IPS-18c (cell line): Measurements from ENCODE around the gene COX14.

ENCODE experiments used
- H3K4me3 ChIP-seq: 2 replicates; pipeline ENCODE4 v1.7.0; 2013; ENCODE audit warnings: low read depth, mild to moderate bottlenecking, low read length, moderate library complexity; ENCODE audit not compliant: insufficient read depth
- H3K9me3 ChIP-seq: one replicate; pipeline ENCODE4 v1.6.1; 2013; ENCODE audit warnings: mild to moderate bottlenecking, low read length, moderate library complexity; ENCODE audit not compliant: control insufficient read depth, insufficient read depth

The COX14 gene

DNA sequence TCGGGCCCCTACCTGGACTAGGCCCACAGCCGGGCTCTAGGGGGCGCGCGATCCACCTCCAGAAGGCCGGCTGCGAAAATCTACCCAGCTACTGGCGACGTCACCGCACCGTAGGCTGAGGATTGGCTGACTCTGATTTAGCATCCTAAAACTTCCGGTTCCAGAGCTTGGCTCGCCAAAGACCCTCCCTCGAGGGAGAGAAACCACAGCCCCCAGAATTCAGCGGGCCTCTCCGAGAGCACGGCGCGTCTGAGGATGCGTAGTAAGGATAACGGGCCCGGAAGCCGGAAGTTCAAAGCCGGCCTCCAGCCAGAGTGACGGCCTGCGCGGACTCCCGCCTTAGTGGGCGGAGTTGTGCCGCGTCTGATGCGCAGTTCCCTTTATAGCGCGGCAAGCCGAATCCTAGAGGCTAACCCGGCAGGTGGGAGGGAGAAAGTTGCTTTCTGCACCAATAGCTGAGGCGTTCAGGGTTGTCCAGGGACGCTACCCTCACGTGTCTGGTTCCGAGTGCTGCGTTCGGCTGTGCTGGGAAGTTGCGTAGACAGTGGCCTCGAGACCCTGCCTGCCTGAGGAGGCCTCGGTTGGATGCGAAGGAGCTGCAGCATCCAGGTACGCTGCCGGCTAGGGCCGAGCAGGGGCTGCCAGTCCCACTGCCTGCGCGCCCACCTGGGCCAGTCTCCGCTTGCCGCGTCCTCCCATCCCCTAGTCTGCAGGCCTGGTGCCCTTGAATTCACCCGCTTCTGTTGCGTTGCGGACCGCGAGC is at the start of gene COX14:
COX14 (plus strand) TSS at position 544 of the 763 bp plus-strand sequence. CDS start 7,808 bp downstream, outside the sequence.
- Histone ChIP-seq H3K9me3 (no peaks in the 10 kb centered on the region), H3K4me3 (peak within 1 kb of the TSS; percentile 84)

DNA sequence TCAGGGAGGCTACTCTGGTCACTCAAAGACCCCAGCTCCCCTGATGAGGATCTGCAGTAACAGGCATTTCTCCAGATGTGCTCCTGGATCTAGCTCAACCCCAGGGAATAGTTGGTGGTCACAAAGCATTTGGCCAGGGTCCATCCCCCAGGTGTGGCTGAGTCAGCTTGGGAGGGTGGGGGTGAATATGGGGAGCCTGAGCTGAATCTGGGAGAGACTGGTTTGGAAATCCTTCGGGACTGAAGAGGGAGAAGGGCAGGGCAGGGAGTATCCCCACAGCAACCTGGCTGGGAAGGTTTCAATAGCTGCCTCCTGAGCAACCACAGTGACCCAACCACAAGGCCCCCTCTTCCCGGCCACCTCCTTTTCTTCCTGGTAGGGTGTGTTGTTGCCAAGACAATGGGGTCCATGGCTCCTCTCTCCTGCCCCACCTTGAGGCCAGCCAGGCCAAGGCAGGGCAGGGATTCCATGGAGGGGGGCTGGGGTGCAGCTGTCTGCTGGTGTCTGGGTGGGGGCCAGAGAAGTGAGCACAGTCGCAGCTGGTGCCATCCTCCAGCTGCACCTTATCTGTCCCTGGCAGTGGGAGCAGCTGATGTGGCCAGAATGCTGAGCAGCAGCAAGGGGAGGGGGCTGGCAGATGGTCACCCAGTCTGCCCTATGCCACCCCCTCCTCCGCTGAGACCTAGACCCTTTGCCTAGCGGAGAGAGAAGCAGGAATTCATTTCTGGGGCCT is 49.1 kb upstream of the COX14 start:
- no peak overlapping the region for H3K4me3 ChIP-seq
- no peaks in the 10 kb centered on the region for H3K9me3 ChIP-seq

DNA sequence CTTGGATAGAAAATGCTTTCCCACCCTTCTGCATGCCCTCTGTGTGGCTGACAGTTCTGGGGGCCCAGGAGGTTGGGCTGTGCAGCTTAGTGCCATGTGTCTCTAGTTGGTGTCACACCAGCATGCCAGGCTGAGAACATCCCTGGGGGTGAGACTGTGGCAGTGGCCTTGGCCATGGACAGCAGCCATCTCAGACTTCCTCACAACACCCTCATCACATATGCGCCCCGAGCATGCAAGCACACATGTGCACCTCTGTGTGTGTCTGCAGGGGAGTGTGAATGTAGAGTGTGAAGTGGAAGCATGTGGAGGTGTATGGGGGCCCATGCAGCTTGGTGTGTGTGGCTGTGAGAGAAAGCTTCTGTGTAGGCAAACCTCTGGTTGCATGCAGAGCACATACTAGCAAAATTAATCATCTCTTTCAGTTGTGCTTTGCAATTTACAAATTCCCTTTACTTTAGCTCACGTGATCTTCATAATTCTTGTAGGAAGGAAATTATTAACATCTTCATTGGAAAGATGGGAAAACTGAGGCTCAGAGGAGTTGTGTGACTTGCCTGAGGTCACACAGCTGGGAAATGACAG is 46.2 kb upstream of the COX14 start:
- Histone ChIP-seq H3K9me3 (no peaks in the 10 kb centered on the region), H3K4me3 (no peak overlapping the region)

DNA sequence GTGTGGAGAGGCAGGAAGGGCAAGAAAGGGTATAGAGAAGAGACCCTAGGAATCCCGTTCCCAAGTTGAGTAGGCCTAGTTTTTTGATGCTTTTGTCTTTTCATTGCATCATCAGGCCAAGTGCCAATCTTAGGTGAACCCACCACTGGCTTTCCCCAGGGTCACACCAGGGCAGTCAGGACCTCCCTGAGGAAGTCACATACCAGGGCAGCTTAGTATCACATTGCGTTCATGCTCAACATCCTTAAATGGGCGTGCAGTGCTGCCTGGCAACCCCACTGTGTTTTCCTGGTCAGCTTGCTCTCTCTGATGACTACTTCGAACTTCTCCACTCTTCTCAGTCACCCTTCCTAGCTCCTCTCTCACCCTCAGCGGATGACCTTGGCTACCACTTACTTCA is 45.6 kb upstream of the COX14 start:
- Histone ChIP-seq H3K4me3 (no peak overlapping the region), H3K9me3 (no peaks in the 10 kb centered on the region)

DNA sequence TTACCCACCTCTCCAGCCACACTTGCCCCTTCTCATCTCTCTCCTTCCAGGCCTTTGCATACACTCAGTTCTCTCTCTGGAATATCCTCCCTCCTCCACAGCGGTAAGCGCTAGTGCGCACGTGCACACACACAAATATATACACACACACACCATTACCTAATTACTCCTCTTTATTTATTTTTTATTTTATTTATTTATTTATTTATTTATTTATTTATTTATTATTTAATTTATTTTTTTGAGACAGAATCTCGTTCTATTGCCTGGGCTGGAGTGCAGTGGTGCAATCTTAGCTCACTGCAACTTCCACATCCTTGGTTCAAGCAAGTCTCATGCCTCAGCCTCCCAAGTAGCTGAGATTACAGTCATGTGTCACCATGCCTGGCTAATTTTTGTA is 43.0 kb upstream of the COX14 start:
- no peaks in the 10 kb centered on the region for H3K9me3 ChIP-seq
- no peak overlapping the region for H3K4me3 ChIP-seq

DNA sequence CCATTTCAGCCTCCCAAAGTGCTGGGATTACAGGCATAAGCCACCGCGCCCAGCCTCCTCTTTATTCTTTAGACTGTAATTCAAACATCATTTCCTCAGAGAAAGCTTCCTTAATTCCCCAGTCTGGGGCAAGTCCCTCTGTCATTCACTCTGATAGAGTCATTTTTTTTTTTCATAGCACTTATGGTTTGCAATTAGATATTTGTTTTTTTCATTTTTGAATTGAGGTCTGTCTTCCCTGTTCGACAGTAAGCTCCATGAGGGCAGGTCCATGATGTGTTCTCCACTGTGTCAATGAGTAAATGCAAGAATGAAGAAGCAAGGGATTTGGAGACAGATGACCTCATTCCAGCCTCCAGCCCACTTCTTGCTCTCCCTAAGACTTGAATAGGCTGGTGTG is 42.5 kb upstream of the COX14 start:
- no peak overlapping the region for H3K4me3 ChIP-seq
- no peaks in the 10 kb centered on the region for H3K9me3 ChIP-seq

DNA sequence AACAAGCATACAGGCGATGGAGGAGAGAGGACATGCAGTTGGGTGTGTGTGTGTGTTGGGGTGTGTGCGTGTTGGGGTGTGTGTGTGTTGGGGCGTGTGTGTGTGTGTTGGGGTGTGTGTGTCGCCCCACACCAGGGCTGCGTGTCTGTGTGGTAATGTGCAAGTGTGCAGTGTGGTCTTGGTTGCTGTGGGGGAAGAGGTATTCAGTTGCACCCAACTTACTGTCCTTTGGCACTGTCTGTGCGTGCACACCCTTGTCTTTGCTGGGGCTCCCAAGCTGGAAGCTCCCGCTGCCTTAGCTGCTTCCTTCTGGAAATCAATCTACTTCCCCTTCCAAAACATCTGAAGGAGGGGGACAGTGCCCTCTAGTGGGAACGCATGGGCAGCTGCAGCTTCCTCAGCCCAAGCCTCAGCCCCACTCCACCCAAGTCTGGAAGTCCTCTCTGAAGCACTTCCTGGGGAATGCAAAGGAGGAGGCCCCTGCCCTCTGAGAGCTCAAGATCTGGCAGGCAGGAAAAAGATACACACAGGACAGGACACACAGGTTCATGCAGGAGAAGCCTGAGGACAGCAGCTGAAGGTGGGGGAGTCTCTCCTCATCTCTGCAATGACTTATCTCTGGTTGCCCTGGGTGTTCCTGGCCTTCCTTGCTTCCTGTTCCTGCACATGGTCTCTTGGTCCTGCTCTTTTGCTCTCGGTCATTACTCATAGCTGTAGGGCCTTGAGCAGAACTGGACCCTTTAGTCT is 41.5 kb upstream of the COX14 start:
- no peaks in the 10 kb centered on the region for H3K9me3 ChIP-seq
- H3K4me3 ChIP-seq, result no peak overlapping the region

DNA sequence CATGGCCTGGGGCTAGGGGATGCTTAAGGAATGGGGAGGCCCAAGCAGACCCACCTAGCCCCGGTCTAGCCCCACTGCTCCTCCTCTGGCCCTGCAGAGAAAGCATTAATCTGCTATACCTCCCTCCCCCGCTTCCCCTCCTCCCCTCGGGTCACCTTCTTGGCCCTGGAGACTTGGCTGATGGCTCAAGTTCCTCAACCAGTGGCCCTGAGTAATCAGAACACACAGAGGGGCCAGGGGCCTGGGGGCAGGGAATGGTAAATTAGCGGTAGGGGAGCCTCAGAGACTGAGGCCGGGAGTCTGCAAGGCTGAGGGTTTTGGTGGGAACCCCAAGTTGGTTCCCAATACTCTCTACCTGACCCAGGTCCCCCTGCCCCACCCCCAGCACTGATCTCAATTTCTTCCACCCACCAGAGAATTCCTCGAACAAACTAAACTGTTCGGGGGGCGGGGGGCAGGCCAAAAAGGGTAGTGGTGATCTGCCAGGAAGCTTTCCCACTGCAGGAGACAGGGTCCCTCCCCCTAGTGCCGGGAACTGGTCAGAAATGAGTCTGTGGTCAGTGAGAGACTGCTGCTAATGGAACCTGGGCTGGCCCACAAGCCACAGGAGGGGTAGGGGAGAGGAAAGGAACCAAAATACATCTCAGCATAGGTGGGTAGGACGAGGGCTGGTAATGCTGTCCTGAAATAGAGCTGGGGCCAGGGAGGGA is 39.7 kb upstream of the COX14 start:
- H3K4me3 ChIP-seq, result no peak overlapping the region
- no peaks in the 10 kb centered on the region for H3K9me3 ChIP-seq

DNA sequence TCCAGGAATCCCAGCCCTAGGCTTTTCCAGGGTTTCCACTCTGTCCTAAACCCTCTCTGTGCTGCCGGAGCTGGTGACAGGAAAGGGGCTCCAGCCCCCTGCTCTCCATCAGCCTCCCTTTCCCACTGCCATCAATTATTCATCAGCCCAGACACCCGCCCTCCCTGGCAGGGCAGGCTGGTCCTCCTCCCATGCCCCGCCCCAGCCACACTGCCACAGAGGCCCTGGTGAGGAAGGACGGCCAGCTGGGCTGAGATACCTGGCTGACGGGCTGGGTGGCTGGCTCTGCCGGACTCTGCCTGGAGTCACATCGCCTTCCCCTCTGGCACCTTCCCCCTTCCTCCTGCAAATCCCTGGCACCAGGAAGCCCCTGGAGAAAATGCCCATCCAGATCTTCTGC is 38.8 kb upstream of the COX14 start:
- no peaks in the 10 kb centered on the region for H3K9me3 ChIP-seq
- no peak overlapping the region for H3K4me3 ChIP-seq

DNA sequence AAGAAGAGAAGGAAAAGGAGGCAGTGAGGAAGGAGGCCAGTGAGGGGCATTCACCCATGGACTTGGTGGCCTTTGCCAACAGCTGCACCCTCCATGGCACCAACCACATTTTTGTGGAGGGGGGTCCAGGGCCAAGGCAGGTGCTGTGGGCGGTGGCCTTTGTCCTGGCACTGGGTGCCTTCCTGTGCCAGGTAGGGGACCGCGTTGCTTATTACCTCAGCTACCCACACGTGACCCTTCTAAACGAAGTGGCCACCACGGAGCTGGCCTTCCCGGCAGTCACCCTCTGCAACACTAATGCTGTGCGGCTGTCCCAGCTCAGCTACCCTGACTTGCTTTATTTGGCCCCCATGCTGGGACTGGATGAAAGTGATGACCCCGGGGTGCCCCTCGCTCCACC is 38.3 kb upstream of the COX14 start:
- H3K4me3 ChIP-seq, result no peak overlapping the region

DNA sequence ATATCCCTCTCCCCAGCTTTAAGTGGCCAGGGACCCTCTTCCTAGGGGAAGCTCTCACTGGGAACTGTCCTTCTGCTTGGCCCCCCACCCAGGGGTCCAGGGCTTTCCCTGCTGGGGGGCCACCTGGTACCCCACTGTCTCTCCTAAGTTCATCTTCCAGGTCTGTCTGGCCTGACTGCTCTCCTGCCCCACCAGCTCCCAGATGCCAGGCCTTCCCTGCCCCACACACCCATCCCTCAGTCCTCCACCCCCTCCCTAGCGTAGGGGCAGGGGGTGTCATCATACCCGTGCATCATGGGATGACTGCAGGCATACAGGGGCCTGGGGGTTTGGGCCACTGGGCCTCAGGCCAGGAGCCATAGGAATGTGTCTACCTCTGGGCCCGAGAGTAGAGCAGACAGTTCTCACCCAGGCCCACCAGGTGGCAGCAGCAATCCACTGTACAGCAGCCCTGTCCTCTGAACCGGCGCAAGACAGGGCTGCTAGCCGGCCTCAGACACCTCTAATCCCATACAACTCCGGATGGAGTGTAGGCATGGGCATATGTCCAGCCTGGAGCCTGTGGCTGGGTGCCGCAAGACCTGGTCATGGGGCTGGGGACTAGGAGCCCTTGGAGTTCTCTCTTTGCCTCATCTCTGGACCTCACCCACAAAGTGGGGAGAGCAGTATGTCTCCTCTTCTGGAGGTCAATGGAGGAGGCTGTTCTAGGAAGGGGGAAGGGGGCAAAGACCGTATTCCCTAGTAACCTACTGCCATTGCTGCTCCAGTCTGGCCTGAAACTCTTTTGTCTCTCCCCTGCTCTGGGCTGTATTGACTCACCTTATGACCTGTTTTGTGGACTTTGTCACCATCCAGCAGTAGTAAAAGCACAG is 36.9 kb upstream of the COX14 start:
- Histone ChIP-seq H3K4me3 (no peak overlapping the region), H3K9me3 (no peaks in the 10 kb centered on the region)

More for the DNA sequence above, 38.3 kb upstream of the COX14 start:
- H3K9me3 ChIP-seq, result no peaks in the 10 kb centered on the region

DNA sequence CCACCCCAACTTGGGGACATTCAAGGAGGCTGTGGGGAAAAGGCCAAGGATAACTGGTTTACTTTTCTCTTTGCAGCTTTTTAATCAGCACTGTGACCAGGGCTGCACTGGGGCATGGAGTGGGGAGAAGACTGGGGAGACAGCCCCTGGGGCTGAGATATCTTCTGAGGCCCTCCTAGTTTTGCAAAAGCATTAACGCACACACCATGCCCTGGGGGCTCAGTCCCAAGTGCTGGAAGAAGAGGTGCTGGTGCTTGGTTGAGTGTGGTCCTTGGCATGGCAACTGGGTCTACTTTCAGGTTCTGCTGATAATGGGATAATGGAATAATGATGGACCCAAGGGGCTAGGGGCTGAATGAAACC is 36.2 kb upstream of the COX14 start:
- Histone ChIP-seq H3K9me3 (no peaks in the 10 kb centered on the region), H3K4me3 (no peak overlapping the region)

DNA sequence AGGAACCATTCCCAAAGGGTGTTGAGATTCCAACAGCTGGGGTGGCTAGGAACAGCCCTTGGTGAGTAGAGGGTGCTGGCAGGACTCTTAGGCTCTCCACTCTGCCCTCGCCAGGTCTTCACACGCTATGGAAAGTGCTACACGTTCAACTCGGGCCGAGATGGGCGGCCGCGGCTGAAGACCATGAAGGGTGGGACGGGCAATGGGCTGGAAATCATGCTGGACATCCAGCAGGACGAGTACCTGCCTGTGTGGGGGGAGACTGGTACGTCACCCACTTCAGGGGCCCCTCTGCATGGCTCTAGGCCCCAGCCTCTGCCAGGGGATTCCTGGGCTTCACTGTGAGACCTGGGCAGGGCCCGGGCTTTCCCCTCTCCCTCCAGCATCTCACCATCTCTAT is 34.9 kb upstream of the COX14 start:
- H3K9me3 ChIP-seq, result no peaks in the 10 kb centered on the region

DNA sequence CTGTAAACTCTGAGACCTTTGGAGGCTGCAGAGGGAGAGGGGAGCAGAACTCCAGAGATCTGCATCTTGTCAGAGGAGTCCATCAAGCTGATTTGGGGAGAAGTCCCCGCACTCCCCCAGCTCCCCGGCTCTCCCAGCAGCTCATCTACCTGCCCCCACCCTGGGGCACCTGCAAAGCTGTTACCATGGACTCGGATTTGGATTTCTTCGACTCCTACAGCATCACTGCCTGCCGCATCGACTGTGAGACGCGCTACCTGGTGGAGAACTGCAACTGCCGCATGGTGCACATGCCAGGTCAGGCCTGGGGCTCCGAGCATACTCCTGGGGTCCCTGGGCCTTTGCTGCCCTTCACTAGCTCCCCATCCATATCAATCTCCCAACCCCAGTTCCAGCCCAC is 33.8 kb upstream of the COX14 start:
- H3K4me3 ChIP-seq, result no peak overlapping the region
- no peaks in the 10 kb centered on the region for H3K9me3 ChIP-seq

More for the DNA sequence above, 34.9 kb upstream of the COX14 start:
- H3K4me3 ChIP-seq, result no peak overlapping the region

DNA sequence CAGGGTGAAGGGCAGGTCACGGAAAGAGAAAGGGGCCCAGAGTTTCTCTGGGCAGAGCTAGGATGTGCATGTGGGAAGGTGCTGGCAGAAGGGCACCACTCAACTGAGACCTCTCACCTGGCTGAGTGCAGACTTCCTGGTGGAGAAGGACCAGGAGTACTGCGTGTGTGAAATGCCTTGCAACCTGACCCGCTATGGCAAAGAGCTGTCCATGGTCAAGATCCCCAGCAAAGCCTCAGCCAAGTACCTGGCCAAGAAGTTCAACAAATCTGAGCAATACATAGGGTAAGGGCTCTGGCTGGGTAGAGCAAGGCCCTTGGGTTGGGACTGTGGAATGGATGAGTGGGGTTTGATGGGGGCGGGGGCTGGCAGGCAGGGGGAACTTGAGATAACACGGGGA is 32.3 kb upstream of the COX14 start:
- Histone ChIP-seq H3K9me3 (no peaks in the 10 kb centered on the region), H3K4me3 (no peak overlapping the region)

DNA sequence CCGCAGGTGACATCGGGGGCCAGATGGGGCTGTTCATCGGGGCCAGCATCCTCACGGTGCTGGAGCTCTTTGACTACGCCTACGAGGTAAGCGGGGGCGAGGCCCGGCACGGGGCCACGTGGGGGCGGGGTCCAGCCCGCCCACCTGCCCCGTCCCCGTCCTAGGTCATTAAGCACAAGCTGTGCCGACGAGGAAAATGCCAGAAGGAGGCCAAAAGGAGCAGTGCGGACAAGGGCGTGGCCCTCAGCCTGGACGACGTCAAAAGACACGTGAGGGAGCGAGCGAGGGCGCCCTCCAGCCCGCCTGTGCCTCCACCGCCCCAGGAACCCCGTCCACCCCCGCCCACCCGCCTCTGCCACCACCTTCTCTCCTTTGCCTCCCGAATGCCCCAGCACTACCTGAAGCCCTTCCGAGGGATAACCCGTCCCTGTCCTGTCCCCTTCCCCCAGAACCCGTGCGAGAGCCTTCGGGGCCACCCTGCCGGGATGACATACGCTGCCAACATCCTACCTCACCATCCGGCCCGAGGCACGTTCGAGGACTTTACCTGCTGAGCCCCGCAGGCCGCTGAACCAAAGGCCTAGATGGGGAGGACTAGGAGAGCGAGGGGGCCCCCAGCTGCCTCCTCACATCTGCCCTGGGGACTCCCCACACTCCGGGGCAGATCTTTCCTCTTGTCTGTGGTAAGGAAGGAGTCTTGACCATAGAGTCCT is 30.8 kb upstream of the COX14 start:
- H3K4me3 ChIP-seq, result no peak overlapping the region

More for the DNA sequence above, 30.8 kb upstream of the COX14 start:
- H3K9me3 ChIP-seq, result no peaks in the 10 kb centered on the region
